Measurements from ENCODE around the gene ABTB1. TPM values are rescaled to one million over a fixed set of nuclear protein-coding genes. Genes with fewer than 3 reads are reported as not detected.

ABTB1 gene
- total RNA-seq, 4 donors from 2014 or later: 27.8 to 68.7 (median 39.3) TPM

- intact Hi-C loops (cut with DNase I; ENCODE audit: low total_unique reads): no loop called here
- DNase-seq (ENCODE audit: low spot score in 2 of 2): no peak
- H3K4me3 ChIP-seq (ENCODE audit: low read depth, poor library complexity, severe bottlenecking): no peak overlapping the region
- TF ChIP-seq POLR2A (IDR thresholded peaks at IDR 0.05) (no peak), CTCF (IDR thresholded peaks at IDR 0.05) (no peak)
Measured at GRCh38 chr3:127637971-127638370, 34.8 kb upstream of the ABTB1 start.

- no peak for TF ChIP-seq POLR2A (IDR thresholded peaks at IDR 0.05)
- no peak for TF ChIP-seq CTCF (IDR thresholded peaks at IDR 0.05)
- no peak overlapping the region for H3K4me3 ChIP-seq (ENCODE audit: low read depth, poor library complexity, severe bottlenecking)
- intact Hi-C loops (cut with DNase I; ENCODE audit: low total_unique reads): no loop called here
- peak in 1 of 2 donors; percentile 74 for DNase-seq (ENCODE audit: low spot score in 2 of 2)
- WGBS, 2 donors: 76 to 84% methylated on average over 5 of the region's 5 CpGs
Measured at GRCh38 chr3:127639173-127640041, 33.3 kb upstream of the ABTB1 start.

- TF ChIP-seq POLR2A (IDR thresholded peaks at IDR 0.05) (no peak), CTCF (IDR thresholded peaks at IDR 0.05) (no peak)
- H3K4me3 ChIP-seq (ENCODE audit: low read depth, poor library complexity, severe bottlenecking): no peak overlapping the region
- intact Hi-C loops (cut with DNase I; ENCODE audit: low total_unique reads): no loop called here
- 93 to 97% methylated on average over 3 of the region's 3 CpGs for WGBS, 2 donors
- peak in 1 of 2 donors; percentile 73 for DNase-seq (ENCODE audit: low spot score in 2 of 2)
Measured at GRCh38 chr3:127640042-127640355, 32.8 kb upstream of the ABTB1 start.

- DNase-seq (ENCODE audit: low spot score in 2 of 2): no peak
- 81 to 84% methylated on average over 5 of the region's 5 CpGs for WGBS, 2 donors
- TF ChIP-seq POLR2A (IDR thresholded peaks at IDR 0.05) (no peak), CTCF (IDR thresholded peaks at IDR 0.05) (no peak)
- H3K4me3 ChIP-seq (ENCODE audit: low read depth, poor library complexity, severe bottlenecking): no peak overlapping the region
- intact Hi-C loops (cut with DNase I; ENCODE audit: low total_unique reads): no loop called here
Measured at GRCh38 chr3:127644641-127645370, 27.9 kb upstream of the ABTB1 start.

- H3K4me3 ChIP-seq (ENCODE audit: low read depth, poor library complexity, severe bottlenecking): no peak overlapping the region
- peak in 1 of 2 donors; percentile 39 for DNase-seq (ENCODE audit: low spot score in 2 of 2)
- WGBS, 2 donors: 94 to 95% methylated on average over 8 of the region's 8 CpGs
- intact Hi-C loops (cut with DNase I; ENCODE audit: low total_unique reads): no loop called here
- TF ChIP-seq POLR2A (IDR thresholded peaks at IDR 0.05) (no peak), CTCF (IDR thresholded peaks at IDR 0.05) (no peak)
Measured at GRCh38 chr3:127645371-127646015, 27.3 kb upstream of the ABTB1 start.
